CD4-positive, alpha-beta memory T cell (primary cell): ENCODE measurements around the gene IKZF1. TPM values are rescaled to one million over a fixed set of nuclear protein-coding genes. Genes with fewer than 3 reads are reported as not detected.
A peak's percentile ranks its signal among the peaks of the same experiment; 100 is the strongest.

Source experiments
- CTCF ChIA-PET: fragments of 350-600 bp; sonication (Branson Sonifier 250); formaldehyde crosslinking; loops from one replicate; lab custom pipeline; 2021; ENCODE audit warnings: inconsistent platforms; ENCODE audit not compliant: partially characterized antibody; lab: Charles Lee
- POLR2A ChIA-PET: fragments of 350-600 bp; sonication (Branson Sonifier 250); formaldehyde crosslinking; loops from one replicate; lab custom pipeline; 2021; ENCODE audit not compliant: partially characterized antibody; lab: Charles Lee
- DNase-seq, 5 donors: peaks; one replicate each; pipeline versions ENCODE4 v3.0.0 to v3.0.0-alpha.2; 2020 to 2022; ENCODE audit warnings: mixed read lengths in 1 of 5
- H3K27ac ChIP-seq: one replicate; pipeline ENCODE4 v1.7.0; 2013; ENCODE audit warnings: low read depth, low read length
- H3K27me3 ChIP-seq: 2 replicates; pipeline ENCODE4 v1.7.0; 2013; ENCODE audit warnings: mild to moderate bottlenecking, low read length, moderate library complexity; ENCODE audit not compliant: insufficient read depth
- H3K36me3 ChIP-seq: 2 replicates; pipeline ENCODE4 v1.7.0; 2013; ENCODE audit warnings: mild to moderate bottlenecking, low read length, moderate library complexity; ENCODE audit not compliant: insufficient read depth
- H3K4me1 ChIP-seq: 2 replicates; pipeline ENCODE4 v1.7.0; 2013; ENCODE audit warnings: mild to moderate bottlenecking, low read length, moderate library complexity; ENCODE audit not compliant: insufficient read depth
- H3K4me3 ChIP-seq, 2 donors: one replicate each; pipeline ENCODE4 v1.7.0; 2013; ENCODE audit warnings: low read length in 2 of 2, mild to moderate bottlenecking in 1 of 2
- H3K9me3 ChIP-seq, 2 donors: one replicate each; pipeline ENCODE4 v1.7.0; 2013; ENCODE audit warnings: low read length in 2 of 2, control low read depth in 1 of 2; ENCODE audit not compliant: control insufficient read depth in 1 of 2
- H3K27ac Mint-ChIP-seq, 7 donors: one replicate each; pipeline ENCODE4 v1.8.0; 2020 to 2021; ENCODE audit warnings: mixed read lengths in 7 of 7, mild to moderate bottlenecking in 6 of 7, inconsistent platforms in 3 of 7, moderate library complexity in 3 of 7
- H3K27me3 Mint-ChIP-seq, 2 donors: one replicate each; pipeline ENCODE4 v1.8.0; 2020 to 2021; ENCODE audit warnings: mixed read lengths in 2 of 2
- H3K36me3 Mint-ChIP-seq, 2 donors: one replicate each; pipeline ENCODE4 v1.8.0; 2020 to 2021; ENCODE audit warnings: mixed read lengths in 2 of 2, inconsistent platforms in 1 of 2, mild to moderate bottlenecking in 1 of 2
- H3K4me1 Mint-ChIP-seq, 4 donors: one replicate each; pipeline ENCODE4 v1.8.0; 2020 to 2021; ENCODE audit warnings: mixed read lengths in 4 of 4, mild to moderate bottlenecking in 1 of 4
- H3K4me3 Mint-ChIP-seq, 8 donors: one replicate each; pipeline ENCODE4 v1.8.0; 2020 to 2021; ENCODE audit warnings: mixed read lengths in 8 of 8, mild to moderate bottlenecking in 7 of 8, moderate library complexity in 6 of 8, inconsistent platforms in 3 of 8
- H3K9me3 Mint-ChIP-seq, 8 donors: one replicate each; pipeline ENCODE4 v1.8.0; 2020 to 2021; ENCODE audit warnings: mixed read lengths in 8 of 8, mild to moderate bottlenecking in 5 of 8, inconsistent platforms in 3 of 8, moderate library complexity in 1 of 8
- intact Hi-C: fragments of 100-400 bp; cut with micrococcal nuclease; formaldehyde crosslinking; loops from one replicate; pipeline ENCODE4 v1.15.1; 2023
- polyA plus RNA-seq, 2 donors: library from polyadenylated mRNA; unstranded; fragments of 300-500 nt; fragmentation: Illumina TruSeq; gene quantifications; one replicate each; pipeline ENCODE4 v1.2.3, GENCODE V29; 2021
- total RNA-seq, 2 experiments: library from RNA; stranded (reverse); gene quantifications; one replicate each; pipeline ENCODE4 v1.2.3, GENCODE V29; 2021

IKZF1 gene
- total and polyA plus RNA-seq, 4 experiments from 2014 or later: 116 to 479 (median 381) TPM

DNA sequence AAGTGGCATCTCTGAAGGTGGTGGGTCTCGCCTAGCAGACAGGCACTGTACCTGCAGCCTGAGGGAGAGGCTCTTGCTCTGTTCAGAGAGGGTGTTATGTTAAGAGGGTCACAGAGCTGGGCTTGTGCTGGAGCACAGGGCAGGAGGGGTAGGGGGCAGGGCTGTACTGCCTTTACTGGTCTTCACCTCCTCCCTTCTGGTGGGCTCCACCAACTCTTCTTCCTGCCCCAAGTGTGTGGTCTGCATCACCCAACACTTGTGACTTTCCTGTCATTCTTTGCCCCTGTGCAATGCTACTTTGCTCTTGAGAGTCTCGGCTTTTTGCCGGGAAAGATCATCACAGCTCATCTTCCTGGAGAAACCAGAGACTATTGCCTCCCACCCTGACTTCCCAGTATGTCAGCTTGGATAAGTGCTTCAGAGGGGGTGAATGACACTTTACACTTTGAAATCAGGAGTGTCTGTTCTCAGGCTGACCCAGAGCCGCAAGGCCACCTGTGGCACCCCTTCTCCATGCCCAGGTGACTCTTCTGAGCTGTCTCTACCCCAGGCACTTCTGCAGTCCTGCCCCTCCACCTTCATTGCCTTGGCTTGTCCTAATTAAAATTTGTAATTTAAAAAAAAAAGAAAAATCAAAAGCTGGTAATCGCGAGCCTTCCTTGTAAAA is 38.4 kb upstream of the IKZF1 start:
- H3K27me3 ChIP-seq: no peaks in the 10 kb centered on the region
- H3K36me3 Mint-ChIP-seq: peaks cover 2 to 3% of the 10 kb centered on the region in 2 donors
- peak overlapping the region; percentile 91 to 97 (median 96) for H3K27ac Mint-ChIP-seq
- H3K9me3 ChIP-seq: no peaks in the 10 kb centered on the region
- intact Hi-C loops: loop anchor here (1.0 to 5.0 kb wide), 3 partner anchors 39 to 124 kb away; no protein-coding TSS in a partner anchor
- peak overlapping the region; percentile 50 for H3K27ac ChIP-seq
- H3K36me3 ChIP-seq: no peaks in the 10 kb centered on the region
- peaks cover 100% of the 10 kb centered on the region for H3K4me1 ChIP-seq
- peaks cover 0 to 4% (median 0%) of the 10 kb centered on the region in 8 donors for H3K9me3 Mint-ChIP-seq
- peaks cover 91 to 100% (median 95%) of the 10 kb centered on the region in 4 donors for H3K4me1 Mint-ChIP-seq
- peak in 1 of 5 donors; percentile 41 for DNase-seq
- peak overlapping the region; percentile 6 to 16 for H3K4me3 ChIP-seq
- no peaks in the 10 kb centered on the region for H3K27me3 Mint-ChIP-seq
- CTCF ChIA-PET: interaction anchor here (0.7 to 13.2 kb wide), 20 partner anchors 8 to 151 kb away, joined by 3 to 134 read pairs (median 4); partner anchors contain the start of gene IKZF1
- POLR2A ChIA-PET: interaction anchor here (0.8 to 22.3 kb wide), 25 partner anchors 8 to 152 kb away, joined by 3 to 575 read pairs (median 10); partner anchors contain the start of gene IKZF1
- peak overlapping the region in 7 of 8 donors; percentile 76 to 93 (median 82) for H3K4me3 Mint-ChIP-seq

DNA sequence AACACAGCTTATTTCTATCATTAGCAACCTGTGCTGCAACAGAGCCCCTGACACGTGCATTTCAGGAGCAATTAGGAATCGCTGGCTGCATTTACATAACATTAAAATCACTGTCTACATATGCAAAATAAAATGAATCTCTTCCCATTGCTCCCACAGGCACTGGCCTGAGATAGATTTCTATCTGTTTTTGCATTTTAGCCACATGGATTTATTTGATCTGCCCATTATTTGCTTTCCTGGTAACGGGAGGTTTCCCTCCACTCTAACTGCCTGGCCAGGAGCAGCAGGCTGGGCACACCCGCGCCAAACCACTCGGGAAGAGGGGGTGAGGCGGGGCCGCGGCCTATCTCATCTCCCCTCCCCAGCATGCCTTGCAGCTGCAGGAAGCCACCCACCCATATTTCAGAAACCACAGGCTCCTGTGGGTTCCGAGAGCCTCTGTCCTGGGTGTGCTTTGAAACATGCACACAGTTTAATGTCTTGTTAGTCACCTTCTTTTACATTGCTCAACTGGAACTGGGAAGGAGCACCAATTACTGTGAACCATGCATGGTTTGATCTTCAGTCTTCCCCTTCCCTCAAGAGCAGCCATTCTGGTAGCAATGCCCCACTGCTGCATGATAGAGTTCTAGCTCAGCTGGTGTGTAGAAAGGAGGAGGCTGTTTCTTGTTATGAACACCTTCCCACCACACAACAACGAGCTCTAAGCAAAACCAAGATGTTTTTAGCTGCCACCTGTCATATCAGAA is 37.7 kb upstream of the IKZF1 start:
- Mint-ChIP-seq H3K4me3 (peak overlapping the region; percentile 61 to 93 (median 82)), H3K9me3 (peaks cover 0 to 4% (median 0%) of the 10 kb centered on the region in 8 donors), H3K36me3 (peaks cover 2 to 3% of the 10 kb centered on the region in 2 donors), H3K4me1 (peaks cover 86 to 100% (median 93%) of the 10 kb centered on the region in 4 donors), H3K27me3 (no peaks in the 10 kb centered on the region), H3K27ac (peak overlapping the region; percentile 91 to 97 (median 96))
- Histone ChIP-seq H3K4me3 (peak overlapping the region in 1 of 2 donors; percentile 16), H3K4me1 (peaks cover 100% of the 10 kb centered on the region), H3K9me3 (no peaks in the 10 kb centered on the region), H3K27me3 (no peaks in the 10 kb centered on the region), H3K36me3 (no peaks in the 10 kb centered on the region), H3K27ac (peak overlapping the region; percentile 49)
- ChIA-PET CTCF (interaction anchor here (0.7 to 13.2 kb wide), 29 partner anchors 9 to 150 kb away, joined by 3 to 134 read pairs (median 4); partner anchors contain the start of gene IKZF1), POLR2A (interaction anchor here (0.5 to 22.3 kb wide), 33 partner anchors 7 to 201 kb away, joined by 3 to 575 read pairs (median 6); partner anchors contain the start of genes FIGNL1 and IKZF1)
- intact Hi-C loops: loop anchor here (1.0 to 5.0 kb wide), 5 partner anchors 38 to 125 kb away; no protein-coding TSS in a partner anchor
- peak; percentile 79 to 89 (median 83) for DNase-seq

DNA sequence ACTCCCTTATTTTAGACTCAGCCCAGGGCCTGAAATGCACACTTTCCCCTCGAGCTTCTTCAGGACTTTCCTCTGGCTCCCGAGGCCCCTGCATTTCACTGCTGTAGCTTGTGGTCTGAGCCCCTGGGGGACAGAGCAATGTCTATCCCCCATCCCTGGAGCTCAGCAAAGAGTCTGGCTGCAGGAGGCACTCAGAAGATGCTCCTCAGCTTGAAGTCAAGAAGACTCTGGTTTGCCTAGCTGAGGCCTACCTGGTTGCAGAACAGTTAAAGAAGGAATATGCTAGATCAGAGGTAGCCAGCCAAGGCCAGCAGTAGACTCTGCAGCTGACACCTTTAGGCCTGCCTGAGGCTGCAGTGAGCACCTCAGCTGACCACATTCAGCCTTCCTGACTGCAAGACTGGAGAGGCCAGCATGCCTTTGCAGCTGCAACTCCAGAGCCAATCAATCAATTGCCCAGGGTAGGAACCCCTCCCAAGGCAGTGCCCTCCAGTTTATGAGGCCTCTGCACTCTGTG is 36.9 kb upstream of the IKZF1 start:
- peak overlapping the region; percentile 61 to 93 (median 82) for H3K4me3 Mint-ChIP-seq
- H3K27me3 Mint-ChIP-seq: no peaks in the 10 kb centered on the region
- H3K27ac Mint-ChIP-seq: peak overlapping the region; percentile 91 to 97 (median 97)
- POLR2A ChIA-PET: interaction anchor here (0.5 to 22.3 kb wide), 32 partner anchors 9 to 200 kb away, joined by 3 to 575 read pairs (median 8); partner anchors contain the start of genes FIGNL1 and IKZF1
- Histone ChIP-seq H3K36me3 (no peaks in the 10 kb centered on the region), H3K27me3 (no peaks in the 10 kb centered on the region), H3K27ac (peak overlapping the region; percentile 49), H3K9me3 (no peaks in the 10 kb centered on the region), H3K4me1 (peaks cover 99% of the 10 kb centered on the region), H3K4me3 (peak overlapping the region in 1 of 2 donors; percentile 1)
- peaks cover 79 to 100% (median 90%) of the 10 kb centered on the region in 4 donors for H3K4me1 Mint-ChIP-seq
- intact Hi-C loops: loop anchor here (1.0 to 5.0 kb wide), 5 partner anchors 17 to 125 kb away; no protein-coding TSS in a partner anchor
- DNase-seq: peak in 1 of 5 donors; percentile 40
- peaks cover 0 to 4% (median 0%) of the 10 kb centered on the region in 8 donors for H3K9me3 Mint-ChIP-seq
- CTCF ChIA-PET: interaction anchor here (0.7 to 13.2 kb wide), 25 partner anchors 10 to 149 kb away, joined by 3 to 134 read pairs (median 5); partner anchors contain the start of gene IKZF1
- H3K36me3 Mint-ChIP-seq: peaks cover 2 to 3% of the 10 kb centered on the region in 2 donors

DNA sequence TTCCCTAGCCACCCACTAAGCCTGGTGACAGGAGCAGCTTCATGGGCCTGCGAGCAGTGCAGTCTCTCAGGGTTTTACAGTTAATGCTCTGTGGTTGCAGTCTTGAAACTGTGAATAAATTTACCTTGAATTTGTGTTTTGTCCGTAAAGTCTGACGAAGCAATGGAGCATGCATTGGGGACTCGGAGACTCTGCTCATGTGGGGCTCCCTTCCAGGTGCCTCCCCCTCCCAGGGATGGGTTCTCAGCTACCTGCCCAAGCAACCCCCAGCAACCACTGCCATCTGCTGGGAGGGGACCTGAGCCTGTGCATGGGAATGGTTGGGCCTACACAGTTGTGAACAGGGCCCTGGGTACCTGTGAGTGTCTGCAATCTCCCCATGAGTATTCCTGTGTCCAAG is 36.3 kb upstream of the IKZF1 start:
- Histone ChIP-seq H3K9me3 (no peaks in the 10 kb centered on the region), H3K4me1 (peaks cover 99% of the 10 kb centered on the region), H3K27ac (peak overlapping the region; percentile 49), H3K4me3 (no peak overlapping the region), H3K27me3 (no peaks in the 10 kb centered on the region), H3K36me3 (no peaks in the 10 kb centered on the region)
- POLR2A ChIA-PET: interaction anchor here (0.8 to 22.3 kb wide), 23 partner anchors 10 to 123 kb away, joined by 3 to 575 read pairs (median 10); partner anchors contain the start of gene IKZF1
- Mint-ChIP-seq H3K4me1 (peaks cover 78 to 100% (median 89%) of the 10 kb centered on the region in 4 donors), H3K27me3 (no peaks in the 10 kb centered on the region), H3K27ac (peak overlapping the region; percentile 96 to 97 (median 97)), H3K36me3 (peaks cover 2 to 3% of the 10 kb centered on the region in 2 donors), H3K9me3 (peaks cover 0 to 4% (median 0%) of the 10 kb centered on the region in 8 donors), H3K4me3 (peak overlapping the region in 7 of 8 donors; percentile 52 to 93 (median 66))
- peak in 1 of 5 donors; percentile 38 for DNase-seq
- intact Hi-C loops: loop anchor here (2.0 to 5.0 kb wide), 2 partner anchors 17 to 126 kb away; no protein-coding TSS in a partner anchor
- CTCF ChIA-PET: interaction anchor here (1.1 to 13.2 kb wide), 17 partner anchors 12 to 149 kb away, joined by 3 to 134 read pairs (median 6); partner anchors contain the start of gene IKZF1

DNA sequence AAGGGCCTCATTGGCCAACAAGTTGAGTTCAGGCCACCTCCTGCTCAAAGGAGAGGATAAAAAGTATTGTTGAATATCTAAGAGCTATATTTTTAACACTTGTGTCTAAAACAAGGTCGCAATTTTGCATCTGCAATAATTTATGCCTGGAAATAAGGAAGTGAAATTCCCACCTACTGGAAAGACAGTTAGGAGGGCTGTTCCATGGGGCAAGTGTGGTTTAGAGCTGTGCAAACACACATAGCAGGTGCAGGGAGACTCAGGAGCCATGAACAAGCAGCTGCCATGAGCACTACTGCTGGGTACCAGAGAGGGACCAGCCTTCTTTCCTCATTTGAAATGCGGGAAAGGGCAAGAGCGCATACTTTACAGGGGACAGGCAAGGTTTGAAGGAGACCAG is 35.5 kb upstream of the IKZF1 start:
- Histone ChIP-seq H3K4me1 (peaks cover 99% of the 10 kb centered on the region), H3K27ac (peak overlapping the region; percentile 49), H3K9me3 (no peaks in the 10 kb centered on the region), H3K36me3 (no peaks in the 10 kb centered on the region), H3K4me3 (no peak overlapping the region), H3K27me3 (no peaks in the 10 kb centered on the region)
- Mint-ChIP-seq H3K36me3 (peaks cover 2 to 3% of the 10 kb centered on the region in 2 donors), H3K4me3 (peak overlapping the region in 5 of 8 donors; percentile 26 to 81 (median 58)), H3K4me1 (peaks cover 77 to 100% (median 89%) of the 10 kb centered on the region in 4 donors), H3K9me3 (peaks cover 0 to 4% (median 0%) of the 10 kb centered on the region in 8 donors), H3K27ac (peak overlapping the region; percentile 96 to 97 (median 97)), H3K27me3 (no peaks in the 10 kb centered on the region)
- DNase-seq: no peak
- ChIA-PET POLR2A (interaction anchor here (1.0 to 22.3 kb wide), 8 partner anchors 28 to 93 kb away, joined by 3 to 575 read pairs (median 85); partner anchors contain the start of gene IKZF1), CTCF (interaction anchor here (1.5 to 13.2 kb wide), 7 partner anchors 36 to 148 kb away, joined by 6 to 134 read pairs (median 8); partner anchors contain the start of gene IKZF1)
- intact Hi-C loops: loop anchor here (2.0 to 5.0 kb wide), 2 partner anchors 16 to 127 kb away; no protein-coding TSS in a partner anchor

- Histone ChIP-seq H3K4me1 (peaks cover 93% of the 10 kb centered on the region), H3K9me3 (no peaks in the 10 kb centered on the region), H3K4me3 (no peak overlapping the region), H3K27me3 (no peaks in the 10 kb centered on the region), H3K27ac (peak overlapping the region; percentile 49), H3K36me3 (no peaks in the 10 kb centered on the region)
- intact Hi-C loops: no loop called here
- H3K36me3 Mint-ChIP-seq: peaks cover 2 to 3% of the 10 kb centered on the region in 2 donors
- ChIA-PET CTCF (interaction anchor here (0.9 to 13.2 kb wide), 3 partner anchors 43 to 96 kb away, joined by 4 to 134 read pairs (median 7); no protein-coding TSS in a partner anchor), POLR2A (interaction anchor here (0.7 to 22.3 kb wide), 8 partner anchors 13 to 91 kb away, joined by 3 to 575 read pairs (median 34); partner anchors contain the start of gene IKZF1)
- DNase-seq: no peak
- H3K4me1 Mint-ChIP-seq: peaks cover 69 to 100% (median 83%) of the 10 kb centered on the region in 4 donors
- H3K4me3 Mint-ChIP-seq: peak overlapping the region in 6 of 8 donors; percentile 11 to 78 (median 55)
- H3K9me3 Mint-ChIP-seq: peaks cover 0 to 4% (median 0%) of the 10 kb centered on the region in 8 donors
- no peaks in the 10 kb centered on the region for H3K27me3 Mint-ChIP-seq
- peak overlapping the region; percentile 96 to 97 (median 97) for H3K27ac Mint-ChIP-seq
These were observed 33.9 kb upstream of the IKZF1 start for GRCh38 chr7:50270531-50271018.
